ENCODE results near the gene FREM1.

FREM1 gene

DNA sequence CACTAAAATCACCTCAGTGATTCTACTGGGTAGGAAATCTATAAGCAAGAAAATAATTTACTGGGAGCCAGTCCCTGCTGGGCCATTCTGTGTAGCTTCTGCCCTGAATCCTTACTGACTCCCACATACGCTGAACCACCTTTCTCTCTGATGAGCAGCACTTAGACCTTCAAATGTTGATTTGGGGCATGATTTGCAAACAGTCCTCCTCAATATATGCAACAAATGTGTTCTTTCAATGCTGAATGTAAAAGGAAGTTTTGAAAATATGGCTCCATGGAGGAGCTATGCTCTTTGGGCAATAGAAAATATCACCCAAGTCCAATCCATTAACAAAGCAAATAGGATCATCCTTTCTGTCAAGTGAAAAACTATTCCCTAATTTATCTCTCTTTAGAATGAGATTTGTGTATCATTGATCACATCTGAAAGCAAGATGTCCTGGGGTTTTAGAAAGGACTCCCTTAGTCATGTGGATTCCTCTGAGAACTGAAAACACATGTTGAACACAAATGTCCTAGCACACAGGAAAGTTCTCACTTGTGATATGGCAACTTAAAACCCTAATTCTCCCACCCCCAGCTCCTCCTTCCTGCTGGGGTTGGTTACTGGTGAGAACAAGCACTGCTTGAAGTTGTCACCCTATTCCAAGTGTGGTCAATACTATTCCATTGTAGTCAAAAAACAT, 178.8 kb downstream of the FREM1 start:
- TF ChIP-seq, protein P1, sequence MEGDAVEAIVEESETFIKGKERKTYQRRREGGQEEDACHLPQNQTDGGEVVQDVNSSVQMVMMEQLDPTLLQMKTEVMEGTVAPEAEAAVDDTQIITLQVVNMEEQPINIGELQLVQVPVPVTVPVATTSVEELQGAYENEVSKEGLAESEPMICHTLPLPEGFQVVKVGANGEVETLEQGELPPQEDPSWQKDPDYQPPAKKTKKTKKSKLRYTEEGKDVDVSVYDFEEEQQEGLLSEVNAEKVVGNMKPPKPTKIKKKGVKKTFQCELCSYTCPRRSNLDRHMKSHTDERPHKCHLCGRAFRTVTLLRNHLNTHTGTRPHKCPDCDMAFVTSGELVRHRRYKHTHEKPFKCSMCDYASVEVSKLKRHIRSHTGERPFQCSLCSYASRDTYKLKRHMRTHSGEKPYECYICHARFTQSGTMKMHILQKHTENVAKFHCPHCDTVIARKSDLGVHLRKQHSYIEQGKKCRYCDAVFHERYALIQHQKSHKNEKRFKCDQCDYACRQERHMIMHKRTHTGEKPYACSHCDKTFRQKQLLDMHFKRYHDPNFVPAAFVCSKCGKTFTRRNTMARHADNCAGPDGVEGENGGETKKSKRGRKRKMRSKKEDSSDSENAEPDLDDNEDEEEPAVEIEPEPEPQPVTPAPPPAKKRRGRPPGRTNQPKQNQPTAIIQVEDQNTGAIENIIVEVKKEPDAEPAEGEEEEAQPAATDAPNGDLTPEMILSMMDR (IDR thresholded peaks at IDR 0.05; ENCODE audit: control extremely low read depth, extremely low read depth, low read depth, missing control alignments) = no peak
- no peak for DNase-seq (ENCODE audit: extremely low spot score)
- POLR2A ChIA-PET = no interaction called here
- CTCF ChIA-PET = interaction anchor here (1.4 kb wide), 1 partner anchor 12 kb away, joined by 3 read pairs; no protein-coding TSS in a partner anchor

DNA sequence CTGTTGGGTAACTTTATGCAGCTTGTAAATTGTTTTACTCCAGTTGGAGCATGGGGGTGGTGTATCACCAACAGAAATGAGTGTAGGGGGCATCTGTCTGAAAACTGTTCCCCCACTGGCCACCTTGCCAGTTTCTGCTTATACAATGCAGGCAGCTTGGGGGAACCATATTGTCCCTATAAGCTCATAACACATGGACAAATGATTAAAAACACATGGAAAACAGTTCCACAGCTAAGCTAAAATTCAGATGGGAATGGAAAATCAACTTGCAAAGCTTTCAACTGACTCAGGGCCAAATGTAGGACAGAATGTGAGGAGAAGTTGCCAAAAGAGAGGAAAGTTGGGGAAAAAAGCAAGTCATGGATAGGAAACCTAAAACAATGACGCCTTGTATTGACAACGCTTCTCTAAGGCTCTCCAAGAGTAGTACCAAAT, 179.7 kb downstream of the FREM1 start:
- ChIA-PET CTCF (interaction anchor here (1.4 kb wide), 1 partner anchor 13 kb away, joined by 3 read pairs; no protein-coding TSS in a partner anchor), POLR2A (no interaction called here)
- TF ChIP-seq, protein P1 (IDR thresholded peaks at IDR 0.05; ENCODE audit: control extremely low read depth, extremely low read depth, low read depth, missing control alignments) = no peak
- DNase-seq (ENCODE audit: extremely low spot score) = no peak

DNA sequence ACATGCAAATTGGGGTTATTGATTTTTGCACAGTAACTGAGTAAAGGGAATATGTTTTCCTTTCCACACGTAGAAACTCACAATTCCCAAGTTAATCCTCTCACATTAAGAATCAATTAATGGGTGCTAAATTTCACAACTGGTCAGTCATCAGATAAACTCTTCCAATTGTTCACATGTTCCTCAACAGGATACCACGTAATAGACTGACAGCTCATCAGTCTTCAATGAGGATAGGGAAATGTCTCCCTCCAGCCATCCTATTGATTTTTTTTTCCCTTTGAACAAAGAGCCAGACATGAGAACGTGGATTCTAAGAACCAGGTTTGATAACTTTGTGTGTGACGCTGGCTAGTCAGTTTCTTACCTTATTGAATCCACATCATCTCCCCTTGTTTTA, 186.9 kb downstream of the FREM1 start:
- ChIA-PET CTCF (interaction anchor here (1.3 to 4.2 kb wide), 3 partner anchors 9 to 46 kb away, joined by 3 to 14 read pairs (median 5); no protein-coding TSS in a partner anchor), POLR2A (no interaction called here)
- TF ChIP-seq, protein P1 (IDR thresholded peaks at IDR 0.05; ENCODE audit: control extremely low read depth, extremely low read depth, low read depth, missing control alignments) = no peak
- no peak for DNase-seq (ENCODE audit: extremely low spot score)

GRCh38 chr9:14722391-14723035, 187.7 kb downstream of the FREM1 start, which contains the start of gene CER1:
Gene CER1 (minus strand): TSS chr9:14722733. CDS start chr9:14722672, 61 bp downstream.
- TF ChIP-seq, protein P1 (IDR thresholded peaks at IDR 0.05; ENCODE audit: control extremely low read depth, extremely low read depth, low read depth, missing control alignments) = no peak
- no peak for DNase-seq (ENCODE audit: extremely low spot score)
- CTCF ChIA-PET = interaction anchor here (1.0 to 4.2 kb wide), 3 partner anchors 8 to 61 kb away, joined by 3 to 14 read pairs (median 5); no protein-coding TSS in a partner anchor
- POLR2A ChIA-PET = no interaction called here

DNA sequence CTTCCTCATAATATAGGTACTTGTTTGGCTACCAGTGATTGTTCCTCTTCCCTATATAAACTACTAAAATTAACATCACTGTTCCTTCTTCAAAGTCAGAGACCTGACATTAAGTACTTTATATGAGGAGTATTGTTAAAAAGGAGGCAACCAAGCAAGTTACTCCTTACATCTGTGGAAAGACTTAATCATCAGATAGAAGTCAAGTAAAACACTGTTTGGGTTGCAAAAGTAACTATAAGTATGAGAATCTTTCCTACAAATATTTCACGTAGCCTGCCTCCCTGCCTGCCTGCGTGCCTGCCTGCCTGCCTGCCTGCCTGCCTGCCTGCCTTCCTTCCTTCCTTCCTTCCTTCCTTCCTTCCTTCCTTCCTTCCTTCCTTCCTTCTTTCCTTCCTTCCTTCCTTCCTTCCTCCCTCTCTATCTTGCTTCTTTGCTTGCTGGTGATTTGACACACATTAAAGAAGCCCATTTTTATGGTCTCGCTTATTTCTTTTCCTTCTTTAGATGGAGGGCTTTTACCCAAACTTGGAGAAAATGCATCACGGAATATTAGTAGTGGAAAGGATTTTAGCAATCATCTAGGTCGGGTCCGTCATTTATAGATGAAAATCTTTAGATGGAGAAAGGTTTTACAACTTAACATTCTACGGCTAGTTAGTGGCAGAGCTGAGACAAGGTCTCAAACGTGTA, 190.9 kb downstream of the FREM1 start:
- DNase-seq (ENCODE audit: extremely low spot score) = no peak
- ChIA-PET POLR2A (no interaction called here), CTCF (no interaction called here)
- TF ChIP-seq, protein P1 (IDR thresholded peaks at IDR 0.05; ENCODE audit: control extremely low read depth, extremely low read depth, low read depth, missing control alignments) = no peak

- CTCF ChIA-PET = interaction anchor here (1.3 to 2.4 kb wide), 3 partner anchors 8 to 14 kb away, joined by 4 to 5 read pairs (median 5); partner anchors contain the start of gene CER1
- POLR2A ChIA-PET = no interaction called here
- no peak for DNase-seq (ENCODE audit: extremely low spot score)
- TF ChIP-seq, protein P1 (IDR thresholded peaks at IDR 0.05; ENCODE audit: control extremely low read depth, extremely low read depth, low read depth, missing control alignments) = no peak
These were observed 195.1 kb downstream of the FREM1 start for GRCh38 chr9:14715102-14715501.
